Stimulated activated CD4-positive, alpha-beta T cell treated with anti-CD3 and anti-CD28 coated beads, Interleukin-2, amount 100 ng/mL, for 4 hours (primary cell): ENCODE results near the gene FALEC.

Source experiments
- DNase-seq: peaks from one replicate; pipeline ENCODE4 v3.0.0-alpha.2; 2020; ENCODE audit warnings: low read depth

FALEC gene

DNA sequence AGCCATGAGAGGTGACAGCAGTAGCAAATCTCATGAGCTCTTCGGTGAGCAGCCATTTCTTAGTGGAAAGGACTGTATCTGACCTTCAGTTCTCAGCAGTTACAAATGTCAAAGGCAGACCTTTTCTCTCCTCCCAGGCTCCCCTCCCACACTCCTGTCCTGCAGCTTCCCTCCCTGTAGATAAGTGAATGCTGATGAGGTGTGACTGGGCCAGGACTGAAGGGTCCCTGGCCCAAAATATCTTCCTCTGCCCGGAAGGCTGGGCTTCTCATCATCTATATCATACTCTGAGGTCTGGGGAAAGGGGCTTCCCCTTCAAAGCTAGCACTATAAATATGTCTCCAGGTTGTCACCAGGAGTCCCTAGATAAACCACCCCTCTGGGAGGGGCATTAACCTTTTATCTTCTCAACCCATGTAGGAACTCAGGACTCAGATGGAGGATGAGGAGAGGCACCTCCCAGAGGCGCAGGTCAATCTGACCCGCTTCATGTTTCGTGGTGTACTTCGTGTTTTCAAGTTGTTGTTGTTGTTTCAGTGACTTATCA lies 30.0 kb downstream of the FALEC start:
- DNase-seq: no peak

- DNase-seq: no peak
Observed at GRCh38 chr1:150546294-150546937, 30.9 kb downstream of the FALEC start.

GRCh38 chr1:150548324-150548631 lies 32.7 kb downstream of the FALEC start:
- no peak for DNase-seq

GRCh38 chr1:150548632-150549495 lies 33.3 kb downstream of the FALEC start, which contains the start of gene ADAMTSL4:
Gene ADAMTSL4 (plus strand): TSS chr1:150549408. CDS start chr1:150552289, 2,881 bp downstream.
- no peak for DNase-seq

GRCh38 chr1:150549496-150550221 lies 34.1 kb downstream of the FALEC start:
- DNase-seq: no peak

GRCh38 chr1:150550222-150551050 lies 34.9 kb downstream of the FALEC start:
- DNase-seq: no peak

- no peak for DNase-seq
Observed at GRCh38 chr1:150551051-150551783, 35.7 kb downstream of the FALEC start.

GRCh38 chr1:150551784-150552127 lies 36.2 kb downstream of the FALEC start:
- DNase-seq: no peak

- DNase-seq: no peak
Observed at GRCh38 chr1:150552128-150552910, 36.8 kb downstream of the FALEC start.

GRCh38 chr1:150552911-150553289 lies 37.3 kb downstream of the FALEC start:
- no peak for DNase-seq

- DNase-seq: no peak
Observed at GRCh38 chr1:150553392-150554085, 38.0 kb downstream of the FALEC start.

DNA sequence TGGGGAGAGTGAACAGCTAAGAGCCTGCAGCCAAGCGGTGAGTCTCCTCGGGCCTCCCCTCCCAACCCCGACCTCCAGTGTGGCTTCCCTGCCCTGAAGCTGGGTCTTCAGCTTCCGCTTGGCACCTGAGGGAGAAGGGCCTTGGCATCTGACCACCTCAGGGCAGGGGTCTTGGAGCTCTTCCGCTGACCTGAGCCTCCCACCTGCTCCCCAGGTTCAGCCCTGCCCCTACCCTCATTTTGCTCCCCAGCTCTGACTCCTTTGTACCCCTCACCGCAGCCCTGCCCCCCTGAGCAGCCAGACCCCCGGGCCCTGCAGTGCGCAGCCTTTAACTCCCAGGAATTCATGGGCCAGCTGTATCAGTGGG lies 38.5 kb downstream of the FALEC start:
- DNase-seq: no peak

DNA sequence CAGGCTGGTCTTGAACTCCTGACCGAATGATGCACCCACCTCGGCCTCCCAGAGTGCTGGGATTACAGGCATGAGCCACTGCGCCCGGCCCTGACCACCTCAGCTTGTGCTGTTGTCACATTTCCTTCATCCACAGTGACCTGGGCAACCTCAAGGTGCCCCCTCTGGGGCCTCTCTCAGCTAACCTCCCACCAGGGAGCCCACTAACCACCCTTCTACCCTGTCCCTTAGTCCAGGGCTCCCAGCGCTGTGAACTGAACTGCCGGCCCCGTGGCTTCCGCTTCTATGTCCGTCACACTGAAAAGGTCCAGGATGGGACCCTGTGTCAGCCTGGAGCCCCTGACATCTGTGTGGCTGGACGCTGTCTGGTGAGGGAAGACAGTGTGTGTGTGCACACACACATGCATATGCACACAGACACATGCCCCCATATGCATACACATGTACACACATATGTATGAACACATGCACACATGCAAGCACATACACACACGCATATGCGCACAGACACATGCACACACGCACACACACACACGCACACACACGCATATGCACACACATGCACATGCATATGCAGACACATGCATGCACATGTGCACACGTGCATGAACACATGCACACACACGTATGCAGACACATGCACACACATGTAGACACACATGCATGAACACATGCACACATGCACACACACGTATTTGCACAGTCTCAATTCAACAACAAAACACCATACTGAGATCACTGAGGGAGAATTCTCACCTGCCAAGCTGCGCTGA lies 39.8 kb downstream of the FALEC start:
- DNase-seq: no peak

GRCh38 chr1:150555971-150556865 lies 40.7 kb downstream of the FALEC start:
- no peak for DNase-seq

DNA sequence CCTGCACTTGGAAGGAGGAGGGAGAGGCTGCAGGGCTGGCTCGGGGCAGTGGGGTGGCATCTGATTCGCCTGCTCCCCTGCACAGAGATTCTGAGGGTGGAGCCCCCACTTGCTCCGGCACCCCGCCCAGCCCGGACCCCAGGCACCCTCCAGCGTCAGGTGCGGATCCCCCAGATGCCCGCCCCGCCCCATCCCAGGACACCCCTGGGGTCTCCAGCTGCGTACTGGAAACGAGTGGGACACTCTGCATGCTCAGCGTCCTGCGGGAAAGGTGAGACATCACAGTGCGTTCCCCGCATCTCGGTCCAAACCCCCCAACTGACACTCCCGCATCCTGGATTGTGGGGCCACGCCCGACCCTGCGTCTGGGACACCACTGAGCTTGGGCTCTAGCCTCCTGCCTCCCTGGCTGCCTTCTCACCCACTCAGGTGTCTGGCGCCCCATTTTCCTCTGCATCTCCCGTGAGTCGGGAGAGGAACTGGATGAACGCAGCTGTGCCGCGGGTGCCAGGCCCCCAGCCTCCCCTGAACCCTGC lies 41.6 kb downstream of the FALEC start:
- no peak for DNase-seq

- DNase-seq: no peak
Observed at GRCh38 chr1:150557813-150558212, 42.3 kb downstream of the FALEC start.

DNA sequence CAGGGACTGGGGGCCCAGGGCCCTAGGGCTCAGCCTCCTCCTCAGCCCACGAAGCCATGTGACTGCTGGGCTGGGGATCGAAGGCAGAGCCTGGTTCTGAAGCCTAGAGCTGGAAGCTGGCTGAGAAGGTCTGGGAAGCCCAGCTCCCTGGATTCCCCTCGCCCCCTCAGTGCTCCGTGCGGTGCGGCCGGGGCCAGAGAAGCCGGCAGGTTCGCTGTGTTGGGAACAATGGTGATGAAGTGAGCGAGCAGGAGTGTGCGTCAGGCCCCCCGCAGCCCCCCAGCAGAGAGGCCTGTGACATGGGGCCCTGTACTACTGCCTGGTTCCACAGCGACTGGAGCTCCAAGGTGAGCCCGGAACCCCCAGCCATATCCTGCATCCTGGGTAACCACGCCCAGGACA lies 42.8 kb downstream of the FALEC start:
- DNase-seq: no peak
